Measurements from ENCODE around the gene C13orf42.

C13orf42 gene

DNA sequence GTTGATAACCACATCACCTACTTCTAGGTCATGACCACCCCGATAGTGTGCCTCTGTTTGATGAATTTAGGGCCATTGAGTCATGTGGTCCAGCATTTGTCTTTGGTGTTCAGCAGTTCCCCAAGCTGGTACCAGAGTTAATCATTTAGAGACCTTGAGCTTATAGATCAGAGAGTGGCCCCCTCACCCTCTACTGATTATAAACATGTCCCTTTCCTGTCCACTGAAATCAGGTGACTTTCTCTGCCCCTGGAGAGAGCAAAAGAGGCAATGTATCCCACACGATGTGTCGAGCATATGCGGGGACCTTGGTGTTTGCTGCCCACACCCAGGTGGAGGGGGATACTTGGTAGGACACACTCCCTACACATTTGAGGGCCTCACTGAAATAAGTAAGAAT is 46.3 kb downstream of the C13orf42 start:
- DNase-seq = no peak

GRCh38 chr13:51063909-51064308 is 47.2 kb downstream of the C13orf42 start:
- no peak for DNase-seq

DNA sequence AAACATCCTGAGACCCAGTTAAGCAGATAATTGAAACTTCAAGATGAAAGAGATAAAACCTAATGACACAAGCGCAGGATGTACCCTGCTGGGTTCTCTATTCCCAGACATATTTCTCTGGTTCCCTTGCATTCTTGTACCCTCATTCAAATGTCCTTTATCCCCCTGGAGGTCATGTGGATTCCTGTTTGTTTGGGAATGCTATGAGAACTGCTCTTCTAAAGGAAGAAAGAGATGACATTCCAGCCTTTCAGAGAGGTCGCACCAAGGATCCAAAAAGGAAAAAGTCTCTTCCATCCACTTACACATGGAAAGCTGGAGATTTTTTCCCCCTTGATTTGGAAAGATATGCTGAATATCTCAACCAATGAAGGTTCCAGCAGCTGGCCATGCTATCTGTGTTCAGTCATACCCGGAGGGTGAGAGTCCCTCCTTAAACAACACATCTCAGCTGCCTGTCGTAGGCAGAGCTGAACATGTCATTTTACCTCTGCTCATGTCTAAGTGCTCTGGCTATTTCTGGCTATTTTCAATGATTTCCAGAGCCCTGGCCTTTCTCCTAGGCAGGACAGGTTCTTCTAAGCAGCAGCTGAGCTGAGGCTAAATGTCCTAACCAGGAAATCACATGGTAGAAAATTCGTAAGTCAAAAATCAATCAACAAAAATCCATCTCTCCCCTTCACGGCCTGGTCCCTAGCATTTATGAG is 52.5 kb downstream of the C13orf42 start:
- DNase-seq = no peak

GRCh38 chr13:51057906-51058305 is 53.2 kb downstream of the C13orf42 start:
- no peak for DNase-seq

DNA sequence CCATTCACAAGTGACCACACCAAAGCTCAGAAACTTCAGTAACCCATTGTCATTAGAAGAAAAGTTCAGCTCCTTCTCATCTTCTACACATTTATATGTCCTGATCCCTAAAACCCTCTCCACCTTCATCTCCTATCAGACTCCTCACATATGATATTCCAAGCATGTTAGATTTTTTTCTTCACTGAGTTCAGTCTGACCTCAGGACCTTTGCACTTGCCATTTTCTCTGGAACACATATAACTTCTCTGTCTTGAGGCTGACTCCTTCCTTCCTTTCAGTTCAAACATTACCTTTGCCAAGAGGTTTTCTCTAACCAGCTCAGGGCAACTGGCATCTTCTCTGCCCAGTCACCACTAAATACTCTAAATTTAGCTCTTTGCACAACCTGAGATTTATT is 54.1 kb downstream of the C13orf42 start:
- DNase-seq = no peak

GRCh38 chr13:51052581-51052980 is 58.5 kb downstream of the C13orf42 start:
- no peak for DNase-seq

GRCh38 chr13:51050021-51050830 is 60.8 kb downstream of the C13orf42 start:
- no peak for DNase-seq

DNA sequence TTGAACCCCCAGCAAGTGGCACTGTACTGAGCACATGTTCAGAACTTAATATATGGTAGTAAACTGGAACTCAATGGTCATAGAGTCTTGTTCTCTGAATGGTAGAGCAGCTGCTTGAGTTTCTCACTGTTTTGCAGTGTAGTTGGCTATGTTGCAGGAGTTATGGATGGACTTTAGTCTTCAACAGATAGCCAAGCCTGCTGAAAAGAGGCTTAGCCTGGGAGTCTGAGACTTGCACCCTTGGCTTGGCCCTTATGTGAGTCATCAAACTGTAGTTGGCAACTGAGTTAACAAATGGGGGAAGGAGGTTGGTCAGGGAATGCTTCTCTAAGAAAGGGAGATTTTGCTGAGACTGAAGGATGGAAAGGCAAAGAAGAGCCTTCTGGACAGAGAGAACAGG is 62.5 kb downstream of the C13orf42 start:
- no peak for DNase-seq

DNA sequence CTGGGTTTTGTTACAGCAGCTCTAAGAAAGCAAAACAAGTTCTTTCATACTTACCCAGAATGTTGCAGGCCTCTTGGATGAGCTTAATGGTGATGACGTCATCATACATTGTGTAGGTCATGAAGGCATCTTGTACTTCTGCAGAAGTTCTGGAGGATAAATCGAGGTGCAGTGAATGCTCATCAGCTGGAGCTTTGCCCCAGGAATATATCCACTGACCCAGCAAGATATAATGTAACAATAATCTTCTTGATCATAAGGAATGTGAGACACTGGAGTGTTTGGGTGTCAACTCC is 63.0 kb downstream of the C13orf42 start:
- no peak for DNase-seq

GRCh38 chr13:51047434-51048165 is 63.5 kb downstream of the C13orf42 start:
- DNase-seq = no peak

- DNase-seq = no peak
Measured at GRCh38 chr13:51045451-51045850, 65.6 kb downstream of the C13orf42 start.

DNA sequence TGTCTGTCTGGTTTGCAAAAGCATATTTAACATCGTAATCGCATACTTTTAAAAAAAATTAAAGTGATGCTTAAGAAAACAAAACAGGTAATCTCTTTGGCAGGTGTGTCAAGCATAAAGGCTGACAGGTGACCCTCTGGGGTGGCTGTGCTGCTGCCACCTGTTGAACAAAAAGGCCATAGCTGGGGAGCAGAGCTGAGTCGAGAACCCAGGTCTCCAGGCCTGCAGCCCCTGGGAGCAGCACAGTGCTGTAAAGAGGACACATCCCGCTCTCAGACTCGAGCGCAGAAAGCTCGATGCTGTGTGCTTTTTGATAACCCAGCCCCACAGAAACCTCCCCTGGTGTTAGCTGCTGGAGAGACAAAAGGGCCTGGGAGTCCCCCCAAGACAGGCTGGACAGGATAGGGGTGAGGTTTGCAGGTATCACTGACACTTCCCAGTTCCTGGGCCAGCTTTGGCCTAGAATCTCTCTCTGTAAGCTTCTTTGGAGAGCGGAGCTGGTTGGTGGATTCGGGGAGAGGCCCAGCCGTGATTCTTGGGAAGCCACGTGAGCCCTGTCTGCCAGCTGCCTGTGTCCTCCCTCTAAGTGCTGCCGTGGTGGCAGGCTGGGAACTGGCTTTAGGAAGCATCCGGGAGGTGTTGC is 66.9 kb downstream of the C13orf42 start:
- DNase-seq = no peak

DNA sequence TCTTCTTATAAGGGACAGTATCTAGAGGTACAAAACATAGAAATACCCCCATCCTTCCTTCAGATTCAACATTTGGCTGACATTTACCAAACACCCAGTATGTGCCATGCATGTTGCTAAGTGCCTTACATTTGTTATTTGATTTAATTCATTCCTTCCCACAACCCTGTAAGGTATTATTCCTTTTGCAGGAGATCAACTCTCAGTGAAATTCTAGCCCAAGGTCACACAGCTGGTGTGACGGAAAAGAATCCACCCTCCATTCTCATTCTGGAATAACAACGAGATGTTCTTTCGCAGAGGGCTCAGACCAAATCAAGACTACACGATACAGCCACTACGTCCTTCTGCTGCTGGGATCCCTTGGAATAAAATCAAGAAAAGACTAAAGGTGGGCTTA is 67.8 kb downstream of the C13orf42 start:
- no peak for DNase-seq

DNA sequence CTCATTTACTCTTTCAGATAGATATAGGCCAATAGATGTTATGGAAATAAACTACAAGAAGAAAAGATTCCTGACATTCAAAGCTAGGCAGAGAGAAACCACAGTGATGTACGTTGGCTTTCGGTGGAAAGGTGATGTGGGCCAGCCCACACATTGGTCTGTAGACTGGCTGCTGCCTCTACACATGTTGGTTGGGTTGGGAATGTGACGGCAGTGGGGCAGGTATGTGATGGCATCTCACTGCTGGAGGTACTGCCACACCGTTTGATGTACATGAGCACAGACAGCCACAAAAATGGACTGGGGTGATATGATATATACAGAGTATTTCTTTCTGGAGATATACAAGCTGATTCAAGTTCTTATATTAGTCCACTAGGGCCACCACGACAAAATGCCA is 69.4 kb downstream of the C13orf42 start:
- no peak for DNase-seq

- no peak for DNase-seq
Measured at GRCh38 chr13:51041126-51041525, 69.9 kb downstream of the C13orf42 start.

DNA sequence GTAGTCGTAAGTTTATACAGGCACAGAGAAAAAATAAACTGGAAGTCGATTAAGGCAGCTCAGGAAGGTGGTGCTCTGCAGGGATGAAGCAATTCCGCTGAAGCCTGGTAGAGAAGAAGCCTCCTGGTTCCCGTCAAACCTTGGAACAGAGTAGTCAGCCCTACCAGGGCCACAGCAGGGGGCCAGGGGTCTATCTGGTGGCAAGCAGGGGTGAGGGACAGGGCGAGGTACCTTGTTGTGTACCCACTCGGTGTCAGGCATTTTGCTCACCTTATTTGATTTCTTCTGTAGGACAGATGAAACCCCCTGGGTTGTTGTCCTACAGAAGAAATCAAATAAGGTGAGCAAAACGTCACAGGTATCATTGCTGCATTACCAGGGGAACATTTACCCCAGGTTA is 70.6 kb downstream of the C13orf42 start:
- DNase-seq = no peak

GRCh38 chr13:51036418-51036817 is 74.7 kb downstream of the C13orf42 start:
- no peak for DNase-seq

DNA sequence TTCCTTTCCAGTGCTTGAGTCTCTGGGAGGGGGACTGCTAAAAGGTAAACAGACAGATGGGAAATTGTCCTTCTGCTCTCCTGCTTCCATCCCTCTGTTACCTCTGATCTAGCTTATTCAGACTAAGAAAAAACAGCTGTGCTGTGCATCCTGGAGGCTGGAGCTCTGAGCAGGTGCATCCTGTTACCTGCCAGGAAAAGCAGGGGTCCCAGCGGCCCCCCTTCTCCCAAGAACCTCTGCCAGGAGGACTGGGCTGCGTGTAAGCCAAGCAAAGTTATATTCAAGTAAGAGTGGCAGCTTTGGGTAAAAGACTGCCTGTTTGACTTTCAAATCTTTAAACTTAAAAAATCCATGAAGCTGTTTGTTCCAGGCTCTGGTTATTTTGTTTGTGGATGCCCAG is 75.1 kb downstream of the C13orf42 start:
- DNase-seq = no peak

DNA sequence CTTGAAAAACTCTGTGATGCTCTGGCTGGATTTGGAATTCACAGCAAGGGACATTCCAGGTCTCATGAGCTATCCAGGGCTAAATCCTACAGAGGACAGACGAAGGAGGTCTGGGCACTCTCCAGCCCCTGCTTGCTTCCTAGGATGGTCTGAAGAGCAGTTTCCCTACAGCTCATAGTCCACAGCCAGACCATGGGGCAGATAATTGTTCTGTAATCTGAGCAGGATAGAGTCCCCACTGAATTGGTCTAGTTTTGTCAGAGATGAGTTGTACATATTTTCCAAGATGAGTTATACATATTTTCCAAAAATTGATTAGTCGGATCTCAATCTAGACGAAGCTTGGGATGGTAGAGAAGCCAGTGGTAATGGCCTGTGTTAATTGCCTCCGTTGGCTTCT is 75.6 kb downstream of the C13orf42 start:
- DNase-seq = no peak

GRCh38 chr13:51034906-51035305 is 76.2 kb downstream of the C13orf42 start:
- DNase-seq = no peak

GRCh38 chr13:51033421-51034185 is 77.5 kb downstream of the C13orf42 start:
- DNase-seq = no peak

DNA sequence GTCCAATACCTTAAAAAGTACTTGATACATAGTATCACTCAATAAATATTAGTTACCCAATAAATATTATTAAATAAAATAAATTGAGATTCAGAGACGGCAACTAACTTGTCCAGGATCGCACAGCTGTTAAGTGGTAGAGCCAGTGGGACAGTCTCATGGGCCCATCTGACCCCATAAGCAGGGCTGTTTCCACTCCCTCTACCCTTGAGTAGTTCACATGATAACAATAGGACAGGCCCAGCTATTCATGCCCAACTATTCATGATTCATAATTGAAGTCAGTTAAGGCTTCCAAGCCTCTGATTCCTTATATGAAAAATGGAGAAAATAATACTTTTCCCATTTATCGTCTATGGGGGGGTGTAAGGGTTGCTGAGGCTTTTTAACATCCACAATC is 78.2 kb downstream of the C13orf42 start:
- DNase-seq = no peak
